Measurements from ENCODE around the gene SMIM5. TPM values are rescaled to one million over a fixed set of nuclear protein-coding genes. Genes with fewer than 3 reads are reported as not detected.

Gene SMIM5
- total RNA-seq, 2 experiments from 2014 or later = not detected

DNA sequence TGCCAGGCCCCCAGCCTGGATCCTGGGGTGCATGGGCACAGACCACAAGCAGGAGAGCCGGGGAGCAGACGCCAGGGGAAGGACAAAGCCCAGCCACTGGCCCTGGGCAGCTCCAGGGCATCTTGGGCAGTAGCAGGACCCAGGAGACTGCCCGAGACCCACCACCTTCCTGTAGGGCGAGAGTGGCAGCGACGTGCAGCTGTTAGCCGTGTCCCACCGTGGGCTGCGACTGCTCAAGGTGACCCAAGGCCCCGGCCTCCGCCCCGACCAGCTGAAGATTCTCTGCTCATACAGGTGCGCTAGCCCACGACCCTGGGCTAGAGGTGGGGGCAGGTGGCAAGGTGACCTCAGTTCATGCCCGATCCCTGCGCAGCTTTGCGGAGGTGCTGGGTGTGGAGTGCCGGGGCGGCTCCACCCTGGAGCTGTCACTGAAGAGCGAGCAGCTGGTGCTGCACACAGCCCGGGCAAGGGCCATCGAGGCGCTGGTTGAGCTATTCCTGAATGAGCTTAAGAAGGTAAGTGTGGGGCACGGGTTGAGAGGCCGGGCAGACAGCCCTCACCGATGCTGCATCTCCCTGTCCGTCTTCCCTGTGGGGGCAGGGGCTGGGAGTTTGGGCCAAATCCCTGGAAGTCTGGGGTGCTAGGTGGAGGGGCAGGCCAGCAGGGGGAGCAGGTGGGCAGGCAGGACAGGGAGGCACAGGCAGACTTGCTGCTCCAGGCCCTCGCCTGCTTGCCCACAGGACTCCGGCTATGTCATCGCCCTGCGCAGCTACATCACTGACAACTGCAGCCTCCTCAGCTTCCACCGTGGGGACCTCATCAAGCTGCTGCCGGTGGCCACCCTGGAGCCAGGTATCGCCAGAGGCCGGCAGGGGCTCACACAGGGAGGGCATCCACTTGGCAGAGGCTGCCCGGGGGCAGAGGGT, 13.5 kb upstream of the SMIM5 start:
- Mint-ChIP-seq H3K9me3 (no peaks in the 10 kb centered on the region), H3K36me3 (no peaks in the 10 kb centered on the region), H3K4me3 (no peak overlapping the region), H3K27me3 (no peaks in the 10 kb centered on the region), H3K4me1 (ENCODE audit: low read depth) (no peaks in the 10 kb centered on the region), H3K27ac (no peak overlapping the region)
- ChIA-PET CTCF (interaction anchor here (0.8 to 7.0 kb wide), 6 partner anchors 8 to 390 kb away, joined by 3 to 60 read pairs (median 5); partner anchors contain the start of gene SMIM5), POLR2A (no interaction called here)
- intact Hi-C loops (cut with micrococcal nuclease) = no loop called here
- DNase-seq = peak; percentile 30

GRCh38 chr17:75621489-75621888, 11.7 kb upstream of the SMIM5 start:
- H3K4me3 Mint-ChIP-seq = no peak overlapping the region
- no peaks in the 10 kb centered on the region for H3K36me3 Mint-ChIP-seq
- H3K27me3 Mint-ChIP-seq = no peaks in the 10 kb centered on the region
- POLR2A ChIA-PET = no interaction called here
- CTCF ChIA-PET = interaction anchor here (0.8 to 7.0 kb wide), 3 partner anchors 12 to 132 kb away, joined by 3 to 60 read pairs (median 11); partner anchors contain the start of gene SMIM5
- no peaks in the 10 kb centered on the region for H3K4me1 Mint-ChIP-seq (ENCODE audit: low read depth)
- no peak overlapping the region for H3K27ac Mint-ChIP-seq
- no peak for DNase-seq
- H3K9me3 Mint-ChIP-seq = no peaks in the 10 kb centered on the region
- intact Hi-C loops (cut with micrococcal nuclease) = no loop called here

DNA sequence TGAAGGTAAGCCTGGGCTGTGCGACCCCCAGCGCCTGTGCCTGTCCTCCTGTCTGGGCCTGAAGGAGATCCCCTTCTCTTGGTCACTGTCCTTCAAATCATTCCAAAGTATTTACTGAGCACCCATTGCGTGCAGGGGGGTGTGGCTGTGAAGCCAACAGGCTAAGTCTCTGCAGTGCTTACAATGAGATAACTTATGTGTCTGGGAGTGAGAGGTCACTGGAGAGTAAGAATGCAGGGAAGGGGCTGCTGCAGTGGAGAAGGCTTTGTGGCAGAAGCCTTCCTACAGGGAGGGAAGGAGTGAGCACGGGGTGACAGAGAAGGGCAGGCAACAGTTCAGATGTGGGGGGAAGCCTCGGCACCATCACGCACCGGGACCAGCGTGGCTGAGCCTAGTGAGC, 11.2 kb upstream of the SMIM5 start:
- Mint-ChIP-seq H3K27me3 (no peaks in the 10 kb centered on the region), H3K9me3 (no peaks in the 10 kb centered on the region), H3K4me1 (ENCODE audit: low read depth) (no peaks in the 10 kb centered on the region), H3K36me3 (no peaks in the 10 kb centered on the region), H3K27ac (no peak overlapping the region), H3K4me3 (no peak overlapping the region)
- POLR2A ChIA-PET = no interaction called here
- intact Hi-C loops (cut with micrococcal nuclease) = no loop called here
- no peak for DNase-seq
- CTCF ChIA-PET = interaction anchor here (7.0 kb wide), 1 partner anchor 12 kb away, joined by 60 read pairs; the partner anchor contains the start of gene SMIM5

DNA sequence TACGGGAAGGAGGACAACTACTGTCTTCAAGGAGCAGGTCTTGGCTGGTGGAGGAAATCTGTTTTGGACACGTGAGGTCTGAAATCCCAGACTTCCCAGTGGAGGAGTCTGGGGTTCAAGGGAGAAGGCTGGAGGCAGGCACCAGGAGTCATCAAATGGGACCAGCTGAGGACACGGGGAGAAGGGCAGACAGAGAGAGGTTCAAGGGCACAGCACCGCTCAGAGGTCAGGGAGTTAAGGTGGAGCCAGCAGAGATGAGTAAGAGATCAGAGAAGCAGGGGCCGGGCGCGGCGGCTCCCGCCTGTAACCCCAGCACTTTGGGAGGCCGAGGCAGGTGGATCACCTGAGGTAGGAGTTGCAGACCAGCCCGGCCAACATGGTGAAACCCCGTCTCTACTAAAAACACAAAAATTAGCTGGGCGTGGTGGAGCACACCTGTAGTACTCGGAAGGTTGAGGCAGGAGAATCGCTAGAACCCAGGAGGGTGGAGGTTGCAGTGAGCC, 10.4 kb upstream of the SMIM5 start:
- H3K4me1 Mint-ChIP-seq (ENCODE audit: low read depth) = no peaks in the 10 kb centered on the region
- no peaks in the 10 kb centered on the region for H3K9me3 Mint-ChIP-seq
- no peaks in the 10 kb centered on the region for H3K27me3 Mint-ChIP-seq
- no peak for DNase-seq
- intact Hi-C loops (cut with micrococcal nuclease) = no loop called here
- H3K36me3 Mint-ChIP-seq = no peaks in the 10 kb centered on the region
- H3K27ac Mint-ChIP-seq = no peak overlapping the region
- no peak overlapping the region for H3K4me3 Mint-ChIP-seq
- ChIA-PET CTCF (interaction anchor here (7.0 kb wide), 1 partner anchor 11 kb away, joined by 60 read pairs; the partner anchor contains the start of gene SMIM5), POLR2A (no interaction called here)

- intact Hi-C loops (cut with micrococcal nuclease) = no loop called here
- no peaks in the 10 kb centered on the region for H3K4me1 Mint-ChIP-seq (ENCODE audit: low read depth)
These were observed 9.8 kb upstream of the SMIM5 start for GRCh38 chr17:75623386-75623785.

GRCh38 chr17:75624021-75624420, 9.2 kb upstream of the SMIM5 start:
- CTCF ChIA-PET = interaction anchor here (0.8 to 7.0 kb wide), 2 partner anchors 10 to 206 kb away, joined by 4 to 60 read pairs; partner anchors contain the start of gene SMIM5
- intact Hi-C loops (cut with micrococcal nuclease) = no loop called here
- H3K27ac Mint-ChIP-seq = no peak overlapping the region
- H3K36me3 Mint-ChIP-seq = no peaks in the 10 kb centered on the region
- H3K4me1 Mint-ChIP-seq (ENCODE audit: low read depth) = no peaks in the 10 kb centered on the region
- H3K9me3 Mint-ChIP-seq = no peaks in the 10 kb centered on the region
- no peaks in the 10 kb centered on the region for H3K27me3 Mint-ChIP-seq
- DNase-seq = no peak
- H3K4me3 Mint-ChIP-seq = no peak overlapping the region
- POLR2A ChIA-PET = no interaction called here

More at GRCh38 chr17:75623386-75623785, 9.8 kb upstream of the SMIM5 start:
- ChIA-PET POLR2A (no interaction called here), CTCF (interaction anchor here (0.8 to 7.0 kb wide), 2 partner anchors 10 to 206 kb away, joined by 4 to 60 read pairs; partner anchors contain the start of gene SMIM5)
- H3K9me3 Mint-ChIP-seq = no peaks in the 10 kb centered on the region
- H3K27ac Mint-ChIP-seq = no peak overlapping the region
- no peaks in the 10 kb centered on the region for H3K27me3 Mint-ChIP-seq
- H3K36me3 Mint-ChIP-seq = no peaks in the 10 kb centered on the region
- no peak overlapping the region for H3K4me3 Mint-ChIP-seq
- DNase-seq = no peak

DNA sequence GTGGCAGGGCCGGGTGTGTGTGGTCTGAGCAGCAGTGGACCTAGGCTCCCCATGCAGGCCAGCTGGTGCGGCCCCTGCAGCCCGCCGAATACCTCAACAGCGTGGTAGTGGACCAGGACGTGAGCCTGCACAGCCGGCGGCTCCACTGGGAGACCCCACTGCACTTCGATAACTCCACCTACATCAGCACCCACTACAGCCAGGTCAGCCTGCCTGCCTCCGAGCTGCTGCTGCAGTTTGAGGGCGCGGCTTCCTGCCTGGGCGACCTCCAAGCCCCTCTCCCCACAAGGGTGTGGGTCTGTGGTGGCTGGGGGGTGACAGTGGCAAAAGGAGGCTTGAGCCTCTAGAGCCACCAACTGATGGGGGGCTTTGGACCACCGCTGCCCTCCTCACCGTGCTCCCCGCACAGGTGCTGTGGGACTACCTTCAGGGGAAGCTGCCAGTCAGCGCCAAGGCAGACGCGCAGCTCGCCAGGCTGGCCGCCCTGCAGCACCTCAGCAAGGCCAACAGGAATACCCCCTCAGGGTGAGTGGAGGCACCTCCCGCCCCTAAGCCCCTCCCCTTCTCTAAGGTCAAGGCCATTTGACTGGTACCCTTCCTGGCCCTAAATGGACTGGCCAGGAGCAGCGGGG, 8.4 kb upstream of the SMIM5 start:
- H3K27me3 Mint-ChIP-seq = no peaks in the 10 kb centered on the region
- ChIA-PET POLR2A (interaction anchor here (1.3 kb wide), 1 partner anchor 17 kb away, joined by 3 read pairs; no protein-coding TSS in a partner anchor), CTCF (interaction anchor here (1.2 to 7.0 kb wide), 6 partner anchors 8 to 129 kb away, joined by 5 to 60 read pairs (median 6); partner anchors contain the start of gene SMIM5)
- H3K36me3 Mint-ChIP-seq = no peaks in the 10 kb centered on the region
- no peak overlapping the region for H3K27ac Mint-ChIP-seq
- no peaks in the 10 kb centered on the region for H3K9me3 Mint-ChIP-seq
- H3K4me1 Mint-ChIP-seq (ENCODE audit: low read depth) = no peaks in the 10 kb centered on the region
- H3K4me3 Mint-ChIP-seq = no peak overlapping the region
- DNase-seq = no peak
- intact Hi-C loops (cut with micrococcal nuclease) = no loop called here

- peak; percentile 27 for DNase-seq
- no peaks in the 10 kb centered on the region for H3K36me3 Mint-ChIP-seq
These were observed 7.3 kb upstream of the SMIM5 start for GRCh38 chr17:75625813-75626486.

DNA sequence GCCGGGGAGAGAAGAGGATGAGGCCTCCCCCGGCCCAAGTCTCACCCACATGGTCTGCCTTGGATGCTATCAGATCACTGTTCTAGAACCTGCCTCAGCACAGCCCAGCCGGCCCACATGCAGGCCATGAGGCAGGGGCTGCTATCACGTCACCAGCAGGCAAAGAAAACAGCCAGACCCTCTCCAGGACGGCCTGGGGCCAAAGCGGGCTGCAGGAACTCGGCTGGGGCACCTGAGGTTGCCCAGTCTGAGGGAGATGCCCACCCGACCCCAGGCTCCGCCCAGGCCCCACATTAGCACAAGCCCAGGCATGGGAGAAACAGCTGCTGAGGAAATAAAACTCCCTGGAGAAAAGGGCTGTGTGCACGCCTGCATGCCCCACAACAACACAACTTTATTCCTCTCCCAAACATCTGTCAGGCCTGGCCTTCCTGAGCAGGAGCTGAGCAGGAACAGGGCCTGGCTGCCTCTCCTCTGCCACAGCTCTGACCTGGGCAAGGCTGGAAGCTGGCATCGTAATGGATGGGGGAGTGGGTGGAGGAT, 6.7 kb upstream of the SMIM5 start:
- Mint-ChIP-seq H3K27ac (no peak overlapping the region), H3K9me3 (no peaks in the 10 kb centered on the region), H3K4me3 (no peak overlapping the region), H3K4me1 (ENCODE audit: low read depth) (no peaks in the 10 kb centered on the region), H3K27me3 (no peaks in the 10 kb centered on the region), H3K36me3 (no peaks in the 10 kb centered on the region)
- intact Hi-C loops (cut with micrococcal nuclease) = no loop called here
- no peak for DNase-seq
- ChIA-PET CTCF (interaction anchor here (0.8 to 1.9 kb wide), 5 partner anchors 10 to 127 kb away, joined by 3 to 5 read pairs (median 5); no protein-coding TSS in a partner anchor), POLR2A (no interaction called here)

More at GRCh38 chr17:75625813-75626486, 7.3 kb upstream of the SMIM5 start:
- Mint-ChIP-seq H3K27me3 (no peaks in the 10 kb centered on the region), H3K4me3 (no peak overlapping the region), H3K27ac (no peak overlapping the region), H3K4me1 (ENCODE audit: low read depth) (no peaks in the 10 kb centered on the region), H3K9me3 (no peaks in the 10 kb centered on the region)
- CTCF ChIA-PET = interaction anchor here (0.7 to 7.0 kb wide), 9 partner anchors 8 to 127 kb away, joined by 3 to 60 read pairs (median 5); partner anchors contain the start of gene SMIM5
- intact Hi-C loops (cut with micrococcal nuclease) = no loop called here
- POLR2A ChIA-PET = interaction anchor here (1.3 kb wide), 1 partner anchor 16 kb away, joined by 3 read pairs; no protein-coding TSS in a partner anchor

DNA sequence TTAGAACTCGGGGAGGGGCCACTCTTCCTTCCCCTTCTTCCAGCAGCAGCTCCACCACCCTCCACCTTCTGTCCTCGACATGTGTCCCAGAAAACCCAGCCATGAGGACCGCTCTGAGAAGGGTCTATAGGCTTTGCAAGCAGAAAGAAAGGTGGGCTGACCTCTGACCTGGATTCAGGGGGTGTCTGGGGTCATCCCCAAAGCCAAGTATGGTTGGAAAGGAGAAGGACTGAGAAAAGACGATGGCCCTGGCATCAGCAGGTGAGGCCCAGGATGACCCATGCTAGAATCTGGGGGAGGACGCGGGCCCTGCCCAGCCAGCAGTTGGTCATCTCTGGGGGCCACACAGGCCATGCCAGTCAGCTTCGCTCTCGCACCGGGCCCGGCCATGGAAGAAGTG, 6.1 kb upstream of the SMIM5 start:
- no peak overlapping the region for H3K27ac Mint-ChIP-seq
- POLR2A ChIA-PET = no interaction called here
- DNase-seq = no peak
- H3K4me1 Mint-ChIP-seq (ENCODE audit: low read depth) = no peaks in the 10 kb centered on the region
- H3K4me3 Mint-ChIP-seq = no peak overlapping the region
- CTCF ChIA-PET = interaction anchor here (0.8 to 1.5 kb wide), 2 partner anchors 120 to 126 kb away, joined by 3 read pairs; no protein-coding TSS in a partner anchor
- intact Hi-C loops (cut with micrococcal nuclease) = no loop called here
- no peaks in the 10 kb centered on the region for H3K9me3 Mint-ChIP-seq
- H3K27me3 Mint-ChIP-seq = no peaks in the 10 kb centered on the region
- H3K36me3 Mint-ChIP-seq = no peaks in the 10 kb centered on the region

DNA sequence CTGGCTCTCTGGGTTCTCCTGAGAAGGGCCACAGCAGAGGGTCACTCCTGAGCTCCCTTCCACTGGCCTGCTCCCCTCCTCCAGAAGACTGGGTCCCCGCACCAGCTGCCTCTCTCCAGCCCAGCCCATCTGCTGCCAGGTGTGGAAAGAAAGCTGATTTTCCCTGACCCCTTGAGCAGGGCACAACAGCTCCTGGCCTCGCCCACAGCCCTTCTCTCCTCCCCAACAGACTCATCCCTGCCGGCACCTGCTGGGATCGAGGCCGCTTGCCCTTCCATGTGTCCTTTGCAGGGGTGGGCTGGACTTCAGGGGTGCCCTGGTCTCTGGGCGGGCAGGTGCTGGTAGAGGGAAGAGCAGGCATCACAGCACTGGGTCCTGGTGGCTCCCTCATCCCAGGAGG, 4.8 kb upstream of the SMIM5 start:
- no peak overlapping the region for H3K27ac Mint-ChIP-seq
- ChIA-PET POLR2A (no interaction called here), CTCF (interaction anchor here (0.8 to 19.5 kb wide), 2 partner anchors 9 to 121 kb away, joined by 3 to 438 read pairs; no protein-coding TSS in a partner anchor)
- no peaks in the 10 kb centered on the region for H3K9me3 Mint-ChIP-seq
- H3K4me3 Mint-ChIP-seq = no peak overlapping the region
- intact Hi-C loops (cut with micrococcal nuclease) = no loop called here
- no peaks in the 10 kb centered on the region for H3K4me1 Mint-ChIP-seq (ENCODE audit: low read depth)
- no peaks in the 10 kb centered on the region for H3K36me3 Mint-ChIP-seq
- no peak for DNase-seq
- no peaks in the 10 kb centered on the region for H3K27me3 Mint-ChIP-seq
